ENCODE data around the gene SMAD3. TPM values are rescaled to one million over a fixed set of nuclear protein-coding genes. Genes with fewer than 3 reads are reported as not detected.
A peak's percentile ranks its signal among the peaks of the same experiment; 100 is the strongest.

The SMAD3 gene
- total and polyA plus RNA-seq, 2 of the 4 experiments (the other 2 are of a cell fraction) = 71.0 to 177 TPM

- TF ChIP-seq FOS (IDR thresholded peaks at IDR 0.05; ENCODE audit: low read depth, low read length) (no peak), USF2 (IDR thresholded peaks at IDR 0.05; ENCODE audit: low read depth, low read length) (no peak), CHD1 (IDR thresholded peaks at IDR 0.05; ENCODE audit: low read depth, low read length) (no peak), ELK1 (IDR thresholded peaks at IDR 0.05; ENCODE audit: borderline replicate concordance, low read depth, low read length) (no peak), RFX5 (IDR thresholded peaks at IDR 0.05; ENCODE audit: low read depth, low read length) (no peak), CEBPB (IDR thresholded peaks at IDR 0.05; ENCODE audit: low read depth, low read length) (no peak), MXI1 (IDR thresholded peaks at IDR 0.05; ENCODE audit: borderline replicate concordance, low read depth, low read length) (no peak), BHLHE40 (IDR thresholded peaks at IDR 0.05; ENCODE audit: low read depth, low read length) (no peak), NFE2L2 (IDR thresholded peaks at IDR 0.05; ENCODE audit: low read depth, low read length) (no peak), MAFK (IDR thresholded peaks at IDR 0.05; ENCODE audit: low read depth, low read length) (no peak), POLR2A (IDR thresholded peaks at IDR 0.05; ENCODE audit: low read depth, low read length) (no peak), SMC3 (IDR thresholded peaks at IDR 0.05; ENCODE audit: low read depth, low read length) (no peak), MAZ (IDR thresholded peaks at IDR 0.05; ENCODE audit: borderline replicate concordance, low read depth, low read length) (no peak), RCOR1 (IDR thresholded peaks at IDR 0.05; ENCODE audit: insufficient replicate concordance, low read length) (no peak), CTCF (conservative IDR thresholded peaks at IDR 0.05; ENCODE audit: low read depth, low read length) (no peak), RAD21 (IDR thresholded peaks at IDR 0.05; ENCODE audit: low read length) (no peak)
- H2BK20ac ChIP-seq (ENCODE audit: low read depth, low read length) = no peak overlapping the region
- in situ Hi-C loops (cut with MboI; ENCODE audit: low sequenced_read_pairs) (no loop called here), dilution Hi-C loops (cut with HindIII; ENCODE audit: low sequenced_read_pairs, unreplicated experiment) (no loop called here), intact Hi-C loops (cut with micrococcal nuclease) (no loop called here)
- no peak overlapping the region for H3K14ac ChIP-seq (replicated peaks; ENCODE audit: low read depth, low read length)
- no peaks in the 10 kb centered on the region for H3K9me3 ChIP-seq (ENCODE audit: control insufficient read depth, insufficient read depth, low read length)
- no peak overlapping the region for H3K4me2 ChIP-seq (ENCODE audit: low read depth, low read length)
- peaks cover 2% of the 10 kb centered on the region for H3K9me1 ChIP-seq (ENCODE audit: insufficient read depth, low read length)
- peak overlapping the region; percentile 24 for H2BK5ac ChIP-seq (ENCODE audit: low read depth, low read length, poor library complexity, severe bottlenecking)
- H3K23ac ChIP-seq (ENCODE audit: low read depth, low read length) = no peak overlapping the region
- ATAC-seq (ENCODE audit: low read depth) = peak; percentile 22; the same call in 1 of the 2 replicates
- H2AFZ ChIP-seq (replicated peaks; ENCODE audit: low read length, poor library complexity) = no peak overlapping the region
- no CpG with 5 or more reads among the region's 1 CpG for WGBS, 2 experiments (ENCODE audit: extremely low coverage in 2 of 2, insufficient read length in 1 of 2)
- H3K27me3 ChIP-seq (ENCODE audit: control insufficient read depth, insufficient read depth, low read length) = no peaks in the 10 kb centered on the region
- no peak overlapping the region for H3K4ac ChIP-seq (ENCODE audit: low read depth, low read length)
- H4K20me1 ChIP-seq (ENCODE audit: insufficient read depth, low read length) = no peaks in the 10 kb centered on the region
- BruUV-seq (replicated peaks) = no TSS peak
- H2BK15ac ChIP-seq (ENCODE audit: low read depth, low read length) = no peak overlapping the region
- CTCF ChIA-PET = no interaction called here
- POLR2A ChIA-PET (ENCODE audit: unreplicated experiment) = no interaction called here
- H3K9ac ChIP-seq (ENCODE audit: low read depth, low read length) = no peak overlapping the region
- no peak overlapping the region for H2AK9ac ChIP-seq (replicated peaks; ENCODE audit: low read depth, low read length, poor library complexity)
- no peak overlapping the region for H2BK120ac ChIP-seq (ENCODE audit: low read depth, low read length)
- no peak overlapping the region for H4K5ac ChIP-seq (ENCODE audit: low read depth, low read length)
- H2AK5ac ChIP-seq (ENCODE audit: low read depth, low read length) = no peak overlapping the region
- no peak overlapping the region for H3K18ac ChIP-seq (ENCODE audit: low read depth, low read length)
- peaks cover 11% of the 10 kb centered on the region for H3K36me3 ChIP-seq (ENCODE audit: control insufficient read depth, insufficient read depth, low read length)
- no peak overlapping the region for H4K8ac ChIP-seq (ENCODE audit: low read depth in 2 of 2, low read length in 2 of 2)
- no peak overlapping the region for H3K4me3 ChIP-seq (ENCODE audit: insufficient read depth, low read depth, low read length)
- no peak overlapping the region for H3K27ac ChIP-seq (ENCODE audit: insufficient read depth, low read length)
- H3K56ac ChIP-seq (ENCODE audit: extremely low read depth, insufficient read depth, low read length) = no peak overlapping the region
- no peak overlapping the region for H4K91ac ChIP-seq (ENCODE audit: insufficient read depth, low read depth, low read length)
- DNase-seq = no peak
- peaks cover 16 to 37% of the 10 kb centered on the region in 2 experiments for H3K79me1 ChIP-seq (ENCODE audit: low read depth in 1 of 2, low read length in 2 of 2)
- H3K4me1 ChIP-seq (ENCODE audit: control insufficient read depth, insufficient read depth, low read length) = peaks cover 7% of the 10 kb centered on the region
These were observed 162.9 kb downstream of the SMAD3 start for GRCh38 chr15:67228286-67228685.
